ENCODE results near the gene KCND3.

- TF ChIP-seq CTCF (IDR thresholded peaks at IDR 0.05): no peak
- TF ChIP-seq ZFX (IDR thresholded peaks at IDR 0.05; ENCODE audit: borderline replicate concordance): no peak
Observed at GRCh38 chr1:111802984-111803383, 186.5 kb downstream of the KCND3 start.

Measured in 22Rv1 (cell line).